ENCODE data around the gene DCTN4.

Gene DCTN4

GRCh38 chr5:150663936-150664335, 94.9 kb downstream of the DCTN4 start:
- no peak for DNase-seq

GRCh38 chr5:150662731-150663516, 95.9 kb downstream of the DCTN4 start:
- DNase-seq: no peak

DNA sequence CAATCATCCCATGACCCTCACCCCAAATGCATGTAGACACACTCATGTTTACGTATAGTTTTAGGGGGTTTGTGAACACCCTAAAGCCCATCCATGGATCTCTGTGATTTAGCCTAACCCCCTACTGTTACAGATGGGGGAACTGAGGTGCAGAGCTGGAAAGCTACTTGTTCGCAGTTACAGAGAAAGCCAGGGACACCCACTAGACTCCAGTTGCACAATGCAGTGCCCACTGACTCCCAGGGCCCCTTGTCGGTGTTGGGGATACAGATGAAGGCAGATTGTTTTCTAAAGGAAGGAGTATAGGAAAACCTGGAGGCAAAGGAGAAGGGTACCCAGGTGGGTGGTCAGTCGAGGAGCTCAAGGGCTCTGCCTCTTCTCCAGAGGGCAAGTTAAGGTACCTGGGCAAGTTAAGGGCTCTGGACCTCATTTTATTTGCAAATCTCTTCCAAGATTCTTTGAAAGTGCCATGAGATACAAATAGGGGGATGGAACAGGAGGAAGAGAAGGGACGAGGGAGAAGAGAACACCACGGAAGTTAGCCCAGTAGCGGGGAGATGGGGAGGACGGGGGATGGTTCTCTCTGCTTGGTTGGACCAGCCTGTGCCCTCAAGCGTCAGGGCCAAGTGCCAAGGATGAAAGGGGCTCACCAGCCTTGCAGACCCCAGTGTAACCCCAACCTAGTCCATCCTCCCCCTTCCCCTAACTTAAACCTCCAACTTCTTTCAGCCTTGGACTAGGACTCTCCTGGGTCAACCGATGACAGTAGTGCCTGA, 96.8 kb downstream of the DCTN4 start:
- DNase-seq: no peak

DNA sequence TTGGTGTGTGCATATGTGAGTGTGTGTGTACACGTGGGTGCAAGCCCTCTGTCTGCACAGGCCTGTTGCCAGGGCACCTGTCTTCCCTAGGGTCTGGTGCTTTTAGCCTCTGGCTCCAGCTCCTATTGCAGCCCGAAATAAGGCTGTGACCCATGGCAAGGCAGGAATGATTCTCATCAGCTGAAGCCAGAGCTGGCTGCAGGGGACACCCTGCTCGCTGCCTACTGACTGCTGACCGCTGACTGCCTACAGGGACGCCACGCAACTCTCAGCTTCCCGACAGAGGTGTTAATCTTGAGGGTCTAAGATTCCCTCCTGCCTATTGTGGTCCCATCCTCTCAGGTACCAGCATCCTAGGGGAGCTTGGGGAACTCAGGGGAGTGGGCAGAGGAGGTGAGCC, 97.7 kb downstream of the DCTN4 start, which contains the start of gene MYOZ3:
Gene MYOZ3 (plus strand): TSS at position 166 of the 400 bp plus-strand sequence. CDS start 1,691 bp downstream, outside the sequence.
- no peak for DNase-seq

- no peak for DNase-seq
These were observed 98.5 kb downstream of the DCTN4 start for GRCh38 chr5:150660108-150660831.

- DNase-seq: no peak
These were observed 99.3 kb downstream of the DCTN4 start for GRCh38 chr5:150659360-150660107.

DNA sequence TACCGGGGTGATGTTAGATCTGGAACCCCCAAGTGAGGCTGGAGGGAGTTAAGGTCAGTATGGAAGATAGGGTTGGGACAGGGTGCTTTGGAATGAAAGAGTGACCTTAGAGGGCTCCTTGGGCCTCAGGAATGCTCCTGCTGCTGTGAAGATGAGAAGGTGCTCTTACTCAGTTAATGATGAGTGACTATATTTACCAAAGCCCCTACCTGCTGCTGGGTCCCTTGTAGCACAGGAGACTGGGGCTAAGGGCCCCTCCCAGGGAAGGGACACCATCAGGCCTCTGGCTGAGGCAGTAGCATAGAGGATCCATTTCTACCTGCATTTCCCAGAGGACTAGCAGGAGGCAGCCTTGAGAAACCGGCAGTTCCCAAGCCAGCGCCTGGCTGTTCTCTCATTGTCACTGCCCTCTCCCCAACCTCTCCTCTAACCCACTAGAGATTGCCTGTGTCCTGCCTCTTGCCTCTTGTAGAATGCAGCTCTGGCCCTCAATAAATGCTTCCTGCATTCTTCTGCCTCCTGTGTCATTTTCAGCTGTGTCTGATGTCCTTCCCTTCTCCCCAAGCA, 100.0 kb downstream of the DCTN4 start:
- no peak for DNase-seq

Measured in stimulated activated CD4-positive, alpha-beta T cell treated with anti-CD3 and anti-CD28 coated beads, Interleukin-4, amount 100 ng/mL, for 1 hour (primary cell).